Nephron progenitor cell (in vitro differentiated cells): ENCODE results near the gene TXNRD2.

Source experiments
- DNase-seq: peaks from one replicate; pipeline ENCODE4 v3.0.0; 2021
- H3K27ac Mint-ChIP-seq: 2 replicates; pipeline ENCODE4 v1.8.0; 2021; ENCODE audit warnings: mild to moderate bottlenecking, moderate library complexity, mixed read lengths
- H3K27me3 Mint-ChIP-seq: 2 replicates; pipeline ENCODE4 v1.8.0; 2021; ENCODE audit warnings: mild to moderate bottlenecking, low read depth, mixed read lengths; ENCODE audit not compliant: poor library complexity
- H3K36me3 Mint-ChIP-seq: 2 replicates; pipeline ENCODE4 v1.8.0; 2021; ENCODE audit warnings: low read depth, mixed read lengths
- H3K4me1 Mint-ChIP-seq: 2 replicates; pipeline ENCODE4 v1.8.0; 2021; ENCODE audit warnings: mixed read lengths
- H3K4me3 Mint-ChIP-seq: 2 replicates; pipeline ENCODE4 v1.8.0; 2021; ENCODE audit warnings: mild to moderate bottlenecking, moderate library complexity, mixed read lengths
- H3K9me3 Mint-ChIP-seq: 2 replicates; pipeline ENCODE4 v1.8.0; 2021; ENCODE audit warnings: mild to moderate bottlenecking, moderate library complexity, mixed read lengths
- TF ChIP-seq, protein P1 (sequence below): fragments of 200-600 bp; sonication (generic); IDR thresholded peaks from 2 replicates; pipeline ENCODE4 v1.5.0; 2021; ENCODE audit warnings: antibody characterized with exemption

The TXNRD2 gene

DNA sequence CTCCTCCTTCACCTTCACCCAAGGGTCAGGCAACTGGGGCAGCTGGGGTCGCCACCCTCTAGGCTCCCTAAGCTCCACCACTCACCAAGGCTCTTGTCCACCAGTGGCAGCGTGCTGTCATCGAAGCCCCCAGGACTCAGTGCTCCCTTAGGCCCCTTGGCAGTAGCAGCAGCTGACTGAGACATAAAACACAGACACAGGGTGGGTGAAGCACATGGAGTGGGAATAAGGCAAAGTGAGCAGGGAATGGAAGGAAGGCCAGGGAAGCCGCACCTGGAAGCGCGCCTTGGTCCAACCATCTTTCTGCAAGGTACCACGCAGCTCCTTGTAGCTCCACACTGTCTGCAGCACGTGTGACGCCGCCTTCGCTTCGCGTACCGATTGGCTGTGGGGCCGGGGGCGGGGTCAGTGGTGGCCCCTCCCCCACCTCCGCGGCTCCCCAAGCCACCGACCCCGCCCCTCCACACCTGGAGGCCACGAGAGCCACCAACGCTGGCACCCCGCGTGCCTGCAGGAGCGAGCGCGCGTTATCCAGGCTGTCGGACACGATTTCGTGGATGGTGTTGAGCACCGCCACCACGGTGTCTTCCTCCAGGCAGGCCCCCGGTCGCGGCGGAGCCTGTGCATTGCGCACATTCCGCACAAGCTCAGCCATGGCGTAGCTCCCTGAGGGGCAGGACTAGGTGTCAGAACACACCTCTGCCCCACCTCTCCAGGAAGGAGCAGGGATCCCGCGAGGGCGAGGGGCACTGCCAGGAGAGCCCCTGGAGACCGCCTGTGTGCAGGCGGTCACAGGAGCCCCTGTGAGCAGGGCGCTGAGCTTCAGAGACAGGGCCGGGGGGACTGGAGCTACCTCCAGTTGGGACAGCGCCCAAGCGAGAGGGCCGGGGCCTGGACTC, 31.3 kb upstream of the TXNRD2 start:
- TF ChIP-seq, protein P1, sequence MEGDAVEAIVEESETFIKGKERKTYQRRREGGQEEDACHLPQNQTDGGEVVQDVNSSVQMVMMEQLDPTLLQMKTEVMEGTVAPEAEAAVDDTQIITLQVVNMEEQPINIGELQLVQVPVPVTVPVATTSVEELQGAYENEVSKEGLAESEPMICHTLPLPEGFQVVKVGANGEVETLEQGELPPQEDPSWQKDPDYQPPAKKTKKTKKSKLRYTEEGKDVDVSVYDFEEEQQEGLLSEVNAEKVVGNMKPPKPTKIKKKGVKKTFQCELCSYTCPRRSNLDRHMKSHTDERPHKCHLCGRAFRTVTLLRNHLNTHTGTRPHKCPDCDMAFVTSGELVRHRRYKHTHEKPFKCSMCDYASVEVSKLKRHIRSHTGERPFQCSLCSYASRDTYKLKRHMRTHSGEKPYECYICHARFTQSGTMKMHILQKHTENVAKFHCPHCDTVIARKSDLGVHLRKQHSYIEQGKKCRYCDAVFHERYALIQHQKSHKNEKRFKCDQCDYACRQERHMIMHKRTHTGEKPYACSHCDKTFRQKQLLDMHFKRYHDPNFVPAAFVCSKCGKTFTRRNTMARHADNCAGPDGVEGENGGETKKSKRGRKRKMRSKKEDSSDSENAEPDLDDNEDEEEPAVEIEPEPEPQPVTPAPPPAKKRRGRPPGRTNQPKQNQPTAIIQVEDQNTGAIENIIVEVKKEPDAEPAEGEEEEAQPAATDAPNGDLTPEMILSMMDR = no peak
- DNase-seq = no peak
- Mint-ChIP-seq H3K36me3 (no peaks in the 10 kb centered on the region), H3K27me3 (no peaks in the 10 kb centered on the region), H3K4me3 (no peak overlapping the region), H3K4me1 (peaks cover 16% of the 10 kb centered on the region), H3K9me3 (no peaks in the 10 kb centered on the region), H3K27ac (no peak overlapping the region)

DNA sequence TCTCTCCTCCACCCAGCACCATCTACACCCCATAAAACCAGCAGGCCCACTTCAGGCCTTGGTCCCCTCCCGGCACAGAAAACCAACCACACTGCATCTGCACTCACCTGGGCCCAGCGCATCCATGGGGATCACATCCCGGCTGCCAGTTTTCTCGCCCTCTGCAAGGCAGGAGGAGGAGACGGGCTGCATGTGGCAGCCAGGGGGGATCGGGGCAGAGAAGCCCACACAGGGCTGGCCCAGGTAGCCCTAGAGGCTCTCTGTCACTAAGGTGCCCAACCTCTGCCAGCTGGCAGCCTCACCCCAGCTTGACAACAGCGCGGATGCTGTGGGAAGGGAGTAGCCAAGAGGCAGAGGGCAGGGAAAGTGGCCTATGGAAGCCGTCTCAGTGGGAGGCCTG, 30.6 kb upstream of the TXNRD2 start:
- Mint-ChIP-seq H3K9me3 (no peaks in the 10 kb centered on the region), H3K27ac (no peak overlapping the region), H3K27me3 (no peaks in the 10 kb centered on the region), H3K36me3 (no peaks in the 10 kb centered on the region), H3K4me3 (no peak overlapping the region), H3K4me1 (peaks cover 23% of the 10 kb centered on the region)
- TF ChIP-seq, protein P1 = no peak
- DNase-seq = no peak

DNA sequence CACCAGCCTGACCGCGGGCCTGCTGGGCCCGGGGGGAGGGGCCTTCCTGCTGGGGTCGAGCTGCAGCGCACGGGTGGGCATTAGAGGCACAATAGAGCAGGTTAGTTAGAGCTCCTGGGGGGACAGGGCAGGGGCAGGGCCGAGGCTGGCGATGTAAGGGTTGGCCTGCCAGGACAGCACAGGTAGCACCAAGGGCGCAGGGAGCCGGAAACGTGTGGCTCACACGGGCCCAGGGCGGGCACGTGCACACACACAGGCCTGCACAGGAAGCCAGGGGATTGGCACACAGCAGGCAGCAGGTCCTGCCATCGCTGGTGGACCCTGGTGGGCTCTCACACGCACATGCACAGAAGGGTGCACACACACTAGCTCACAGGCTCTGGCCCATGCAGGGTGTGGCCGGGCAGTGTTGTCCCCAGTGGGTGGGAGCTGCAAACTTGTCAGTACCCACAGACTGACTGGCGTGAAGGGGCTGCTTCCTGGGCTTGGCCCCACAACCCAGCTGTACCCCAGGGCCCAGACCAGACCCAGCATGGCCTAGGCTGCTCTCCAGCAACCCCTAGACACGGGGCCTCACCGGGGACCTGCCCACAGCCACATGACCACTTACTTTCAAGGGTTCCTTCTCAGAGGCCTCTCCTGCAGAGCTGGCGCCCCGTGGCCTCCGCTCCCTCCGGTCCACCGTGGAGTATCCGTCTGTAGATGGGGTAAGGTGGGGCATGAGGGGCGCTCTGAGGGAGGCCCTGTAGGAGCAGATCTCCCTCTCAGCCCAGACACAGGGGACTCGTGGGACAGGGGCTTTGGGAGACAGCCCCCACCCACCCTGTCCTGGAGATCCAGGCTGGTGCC, 29.9 kb upstream of the TXNRD2 start:
- Mint-ChIP-seq H3K27ac (no peak overlapping the region), H3K9me3 (no peaks in the 10 kb centered on the region), H3K4me3 (no peak overlapping the region), H3K27me3 (no peaks in the 10 kb centered on the region), H3K36me3 (no peaks in the 10 kb centered on the region), H3K4me1 (peaks cover 29% of the 10 kb centered on the region)
- DNase-seq = no peak
- TF ChIP-seq, protein P1 = no peak

DNA sequence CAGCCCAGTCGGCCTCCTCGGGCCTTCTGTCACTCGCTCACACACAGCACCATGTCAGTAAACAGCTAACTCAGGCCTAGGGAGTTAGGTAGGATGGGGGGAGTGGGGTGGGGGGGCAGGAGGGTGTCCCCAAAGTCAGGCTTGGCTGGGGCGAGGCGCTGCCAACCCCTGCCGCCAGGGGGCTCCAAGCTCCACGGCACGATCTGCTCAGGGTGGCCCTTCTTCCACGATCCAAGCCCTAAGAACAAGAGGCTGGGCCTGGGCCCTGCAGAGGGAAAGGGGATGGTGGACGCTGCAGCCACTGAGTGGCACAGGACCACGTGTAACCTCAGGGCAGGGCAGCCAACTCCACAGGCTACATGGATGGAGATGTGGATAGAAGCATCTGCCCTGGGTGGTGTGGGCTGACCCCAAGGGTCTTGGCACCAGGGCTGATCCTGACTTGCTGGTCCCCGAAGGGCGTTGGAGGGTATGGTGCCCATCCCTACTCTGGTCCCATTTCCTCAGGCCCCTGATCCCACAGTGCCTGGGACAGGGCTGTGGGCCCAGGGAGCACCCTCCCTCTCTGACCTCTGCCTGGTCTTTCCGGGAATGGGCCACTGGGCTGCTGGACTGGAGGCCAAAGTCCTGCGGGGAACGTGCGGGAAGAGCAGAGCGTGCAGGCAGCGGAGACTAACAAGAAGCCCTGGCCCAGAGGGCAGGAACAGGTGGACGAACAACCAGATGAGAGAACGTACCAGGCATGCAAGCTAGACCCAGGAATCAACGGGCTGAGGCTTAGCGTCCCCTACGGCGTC, 29.1 kb upstream of the TXNRD2 start:
- H3K9me3 Mint-ChIP-seq = no peaks in the 10 kb centered on the region
- H3K4me3 Mint-ChIP-seq = no peak overlapping the region
- H3K4me1 Mint-ChIP-seq = peaks cover 34% of the 10 kb centered on the region
- no peak overlapping the region for H3K27ac Mint-ChIP-seq
- TF ChIP-seq, protein P1 = peak; percentile 94
- no peaks in the 10 kb centered on the region for H3K36me3 Mint-ChIP-seq
- no peaks in the 10 kb centered on the region for H3K27me3 Mint-ChIP-seq
- peak; percentile 85 for DNase-seq

DNA sequence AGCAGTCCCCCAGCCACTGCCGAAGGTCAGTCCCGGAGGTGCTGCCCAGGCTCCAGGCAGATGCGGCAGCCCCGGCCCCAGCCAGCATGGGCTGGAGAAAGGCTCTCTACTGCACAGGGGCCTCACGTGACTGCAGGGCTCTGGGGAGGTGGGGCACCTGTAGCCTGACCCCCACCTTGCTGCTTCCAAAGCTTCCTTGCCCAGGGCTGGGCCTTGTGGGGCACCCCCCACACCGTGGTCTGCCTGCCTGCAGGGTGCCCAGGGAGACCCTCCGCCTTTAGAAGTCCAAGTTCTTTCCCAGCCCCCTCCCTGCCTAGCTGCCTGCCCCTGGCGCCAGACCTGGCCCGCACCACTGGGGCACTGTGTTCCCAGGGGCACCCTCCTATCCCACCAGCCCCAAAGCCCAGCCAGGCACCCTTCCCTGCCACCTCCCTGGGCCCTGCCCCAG, 28.4 kb upstream of the TXNRD2 start:
- H3K4me1 Mint-ChIP-seq = peaks cover 32% of the 10 kb centered on the region
- H3K36me3 Mint-ChIP-seq = no peaks in the 10 kb centered on the region
- no peaks in the 10 kb centered on the region for H3K27me3 Mint-ChIP-seq
- DNase-seq = no peak
- no peak overlapping the region for H3K27ac Mint-ChIP-seq
- no peaks in the 10 kb centered on the region for H3K9me3 Mint-ChIP-seq
- no peak overlapping the region for H3K4me3 Mint-ChIP-seq
- TF ChIP-seq, protein P1 = no peak
